Stimulated activated CD8-positive, alpha-beta memory T cell treated with anti-CD3 and anti-CD28 coated beads, Interleukin-7, amount 100 ng/mL, for 48 hours (primary cell): ENCODE data around the gene NPY4R2.
"Not testable (repeated sequence)": the region's sequence is repeated elsewhere in the genome, so short reads cannot be mapped to it uniquely, and the experiment has no call there.

Source experiments
- DNase-seq, 2 donors: peaks; one replicate each; pipeline ENCODE4 v3.0.0-alpha.2; 2020; ENCODE audit warnings: low read depth in 1 of 2; ENCODE audit errors: extremely low read depth in 1 of 2

Gene NPY4R2

DNA sequence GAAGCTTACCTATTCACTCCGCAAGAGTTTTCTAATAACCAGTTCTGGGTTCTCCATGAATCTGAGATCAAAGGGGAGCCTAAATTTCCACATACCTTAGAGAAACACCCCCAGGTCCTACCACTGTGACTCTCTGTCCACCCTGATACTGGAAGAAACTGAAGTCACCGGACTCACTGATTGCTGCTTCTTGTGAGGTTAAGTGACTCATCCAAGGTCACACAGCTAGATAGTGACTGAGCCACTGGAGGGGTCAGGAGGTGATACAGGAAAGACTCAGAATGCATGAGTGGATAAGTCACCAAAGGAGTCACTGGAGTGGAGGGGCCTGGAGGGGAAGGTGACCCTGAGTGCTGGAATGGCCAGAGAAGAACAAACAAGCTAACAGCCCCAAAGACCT lies 9.8 kb downstream of the NPY4R2 start:
- not testable (repeated sequence) for DNase-seq

DNA sequence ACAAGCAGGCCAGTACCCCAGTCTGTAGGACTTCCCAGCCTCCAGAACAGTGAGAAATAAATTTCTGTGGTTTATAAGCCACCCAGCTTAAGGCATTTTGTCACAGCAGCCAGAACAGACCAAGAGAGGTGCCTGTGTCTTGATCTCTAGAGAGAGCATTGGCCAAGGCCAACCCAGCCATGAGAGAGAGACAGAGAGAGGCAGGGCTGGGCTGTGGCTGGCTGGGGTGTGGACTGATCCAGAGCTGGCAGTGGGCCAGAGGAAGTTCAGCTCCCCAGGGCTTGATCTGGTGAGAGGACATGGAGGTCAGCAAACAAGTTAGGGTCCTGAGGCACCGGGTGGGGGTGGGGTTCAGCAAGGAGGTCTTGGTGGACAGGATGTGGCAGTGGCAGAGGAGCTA lies 14.4 kb downstream of the NPY4R2 start:
- DNase-seq = not testable (repeated sequence)

DNA sequence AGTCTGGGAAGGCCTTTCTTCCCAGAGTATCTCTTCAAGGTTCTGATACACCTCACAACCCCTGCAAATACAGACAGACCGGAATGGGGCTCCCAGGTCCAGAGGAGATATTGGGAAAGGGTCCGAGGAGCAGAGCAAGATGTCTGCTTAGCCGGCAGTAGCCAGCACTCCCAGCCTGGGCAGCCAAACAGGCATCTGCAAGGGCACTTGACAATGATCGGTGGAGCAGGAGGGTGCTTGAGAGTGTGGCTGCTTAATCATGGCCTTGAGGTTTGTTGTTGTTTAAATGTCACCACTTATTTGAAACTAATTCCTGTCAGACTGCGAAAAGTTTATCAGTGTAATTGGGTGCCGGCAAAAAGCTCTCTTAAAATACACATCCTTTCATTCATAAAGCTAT lies 15.0 kb downstream of the NPY4R2 start:
- DNase-seq = not testable (repeated sequence)

DNA sequence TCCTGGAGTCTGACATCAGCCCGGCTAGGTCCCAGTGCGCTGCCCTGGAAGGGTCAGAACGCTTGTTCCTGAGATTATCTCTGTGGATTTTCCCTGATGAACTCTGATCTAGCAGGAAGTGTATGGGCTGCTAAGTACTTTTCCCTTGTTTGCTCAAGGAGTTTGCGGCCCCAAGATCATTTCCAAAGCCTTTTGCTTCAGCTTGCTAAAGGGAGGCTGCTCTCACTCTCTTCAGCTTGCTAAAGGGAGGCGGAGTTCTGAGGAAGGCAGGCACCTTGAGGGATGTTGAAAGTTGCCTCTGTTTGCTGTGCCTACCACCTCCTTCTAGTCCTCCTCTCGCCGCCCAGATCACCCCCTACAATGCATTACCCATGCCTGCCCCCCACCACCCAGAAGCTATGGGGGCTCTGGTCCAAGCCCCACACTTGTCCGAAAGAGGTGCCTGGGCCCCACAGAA lies 18.3 kb downstream of the NPY4R2 start:
- not testable (repeated sequence) for DNase-seq

DNA sequence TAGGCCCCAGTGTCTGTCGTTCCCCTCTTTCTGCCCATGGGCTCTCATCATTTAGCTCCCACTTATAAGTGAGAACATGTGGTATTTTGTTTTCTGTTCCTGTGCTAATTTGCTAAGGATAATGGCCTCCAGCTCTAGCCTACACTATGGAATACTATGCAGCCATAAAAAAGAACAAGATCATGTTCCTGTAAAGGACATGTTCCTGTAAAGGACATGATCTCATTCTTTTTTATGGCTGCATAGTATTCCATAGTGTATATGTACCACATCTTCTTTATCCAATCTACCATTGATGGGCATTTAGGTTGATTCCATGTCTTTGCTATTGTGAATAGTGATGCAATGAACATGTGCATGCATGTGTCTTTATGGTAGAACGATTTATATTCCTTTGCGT lies 19.2 kb downstream of the NPY4R2 start:
- not testable (repeated sequence) for DNase-seq

DNA sequence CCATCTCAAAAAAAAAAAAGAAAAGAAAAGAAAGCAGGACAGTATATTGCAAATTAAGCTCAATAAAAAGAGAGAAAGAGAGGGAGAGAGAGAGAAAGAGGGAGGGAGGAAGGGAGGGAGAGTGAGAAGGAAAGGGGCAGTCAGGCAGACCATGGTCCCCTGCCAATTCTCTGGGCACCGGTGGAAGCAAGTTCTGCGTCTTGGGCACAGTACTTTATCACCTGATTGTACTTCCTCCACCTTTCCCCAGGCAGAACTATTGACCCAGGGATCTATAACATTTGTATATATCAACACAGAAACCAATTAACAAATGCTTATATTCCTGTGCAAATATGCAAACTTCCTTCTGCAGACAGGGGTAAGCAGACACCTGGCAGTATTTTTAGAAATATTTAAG lies 22.4 kb downstream of the NPY4R2 start:
- DNase-seq = not testable (repeated sequence)

DNA sequence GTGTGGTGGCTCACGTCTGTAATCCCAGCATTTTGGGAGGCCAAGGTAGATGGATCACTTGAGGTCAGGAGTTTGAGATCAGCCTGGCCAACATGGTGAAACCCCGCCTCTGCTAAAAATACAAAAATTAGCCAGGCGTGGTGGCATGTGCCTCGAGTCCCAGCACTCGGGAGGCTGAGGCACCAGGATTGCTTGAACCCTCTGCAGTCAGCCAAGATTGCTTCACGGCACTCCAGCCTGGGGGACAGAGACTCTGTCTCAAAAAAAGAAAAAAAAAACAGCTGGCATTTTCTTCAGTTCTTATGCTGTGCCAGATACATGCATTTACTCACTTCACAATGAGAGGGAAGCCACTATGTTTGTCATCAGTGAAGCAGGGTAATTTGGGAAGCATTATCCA lies 22.9 kb downstream of the NPY4R2 start:
- not testable (repeated sequence) for DNase-seq

DNA sequence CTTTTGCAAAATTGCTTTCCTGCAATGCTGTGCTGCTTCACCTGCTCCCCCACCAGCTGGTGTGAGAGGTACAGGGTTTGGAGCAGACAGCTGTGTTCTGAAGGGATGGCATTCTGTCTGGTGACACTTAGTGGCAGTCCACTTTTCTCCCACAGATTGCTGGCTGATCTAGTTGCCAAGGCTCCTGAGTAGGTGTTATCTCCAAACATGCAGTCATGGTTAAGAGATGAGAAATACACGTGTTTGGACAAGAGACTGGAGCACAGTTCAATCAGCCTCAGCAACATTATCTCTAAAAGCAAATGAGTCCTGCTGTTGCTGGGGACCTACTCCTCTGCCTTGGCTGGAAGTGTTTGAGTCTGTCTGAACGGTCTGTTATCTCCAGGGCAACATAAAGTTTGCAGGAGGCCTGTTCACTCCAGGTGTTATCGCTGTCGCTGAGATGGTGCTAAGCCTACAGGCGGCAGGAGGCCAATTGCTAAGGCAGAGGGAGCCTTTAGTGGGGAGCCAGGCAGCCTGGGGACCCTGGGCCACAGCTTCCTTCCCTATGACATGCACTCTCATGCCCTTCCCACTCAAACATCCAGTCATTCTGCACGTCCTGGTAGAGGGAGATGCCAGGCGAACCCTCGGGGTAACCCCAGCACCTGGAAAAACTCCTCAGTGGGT lies 24.0 kb downstream of the NPY4R2 start:
- not testable (repeated sequence) for DNase-seq

DNA sequence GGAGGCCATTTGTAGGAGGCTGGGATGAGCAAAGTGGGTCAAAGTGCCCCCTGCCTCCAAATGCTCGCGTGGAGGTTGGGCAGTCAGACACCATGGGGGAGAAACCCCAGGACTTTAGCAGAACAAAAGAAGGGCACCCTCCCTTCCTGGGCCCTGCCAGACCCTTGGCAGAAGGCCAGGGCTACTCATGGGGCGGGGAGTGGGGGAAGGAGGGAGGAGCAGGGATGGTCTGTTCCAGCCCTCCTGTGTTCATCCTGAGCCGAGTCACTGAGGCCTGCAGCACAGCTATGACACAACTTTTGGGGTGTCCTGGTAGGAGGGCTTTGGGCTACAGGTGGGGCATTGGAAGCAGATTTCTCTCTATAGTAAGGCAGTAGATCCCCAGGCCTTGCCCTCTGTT lies 24.9 kb downstream of the NPY4R2 start:
- not testable (repeated sequence) for DNase-seq

DNA sequence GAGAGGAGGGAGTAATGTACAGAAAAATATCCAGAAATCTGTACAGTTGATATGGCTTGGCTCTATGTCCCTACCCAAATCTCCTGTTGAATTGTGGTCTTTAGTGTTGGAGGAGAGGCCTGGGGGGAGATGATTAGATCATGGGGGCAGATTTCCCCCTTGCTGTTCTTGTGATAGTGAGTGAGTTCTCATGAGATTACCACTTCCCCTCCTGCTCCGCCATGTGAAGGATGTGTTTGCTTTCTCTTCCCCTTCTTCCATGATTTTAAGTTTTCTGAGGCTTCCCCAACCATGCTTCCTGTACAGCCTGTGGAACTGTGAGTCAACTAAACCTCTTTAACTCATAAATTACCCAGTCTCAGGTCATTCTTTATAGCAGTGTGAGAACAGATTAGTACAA lies 29.0 kb downstream of the NPY4R2 start:
- DNase-seq = not testable (repeated sequence)

DNA sequence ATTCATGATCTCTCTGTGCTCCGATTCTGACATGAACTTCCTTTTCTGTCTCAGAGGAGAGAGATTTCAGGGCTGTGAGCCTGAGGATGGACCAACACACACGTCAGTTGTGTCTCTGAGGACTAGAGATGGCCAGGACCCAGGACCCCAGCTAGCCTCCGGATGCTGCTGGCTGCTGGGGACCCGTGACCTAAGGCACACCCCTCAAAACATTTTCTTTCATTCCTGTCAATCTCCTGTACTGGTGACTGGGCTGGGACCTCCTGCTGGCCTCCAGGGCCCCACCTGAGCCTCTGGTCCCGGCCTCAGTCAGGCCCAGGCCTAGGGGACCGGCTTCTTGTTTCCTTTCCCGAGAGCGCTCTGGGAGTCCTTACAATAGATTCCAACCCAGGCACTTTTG lies 38.7 kb downstream of the NPY4R2 start:
- not testable (repeated sequence) for DNase-seq

DNA sequence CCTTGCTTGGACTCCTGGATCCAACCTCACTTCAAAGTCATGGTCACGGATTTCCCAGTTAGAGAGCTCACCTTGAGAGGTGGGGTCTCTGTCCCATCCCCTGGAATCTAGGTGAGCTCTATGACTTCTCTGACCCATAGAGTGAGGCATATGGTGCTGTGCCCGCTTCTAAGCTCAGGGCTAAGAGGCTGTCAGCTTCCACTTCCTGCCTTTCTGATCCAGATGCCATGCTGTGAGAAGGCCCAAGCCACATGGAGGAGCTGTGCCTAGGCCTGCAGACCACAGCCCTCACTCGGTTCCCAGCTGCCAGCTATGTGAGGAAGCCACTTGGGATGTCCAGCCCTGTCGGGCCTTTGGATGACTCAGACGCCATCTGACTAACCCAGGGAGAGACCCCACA lies 41.2 kb downstream of the NPY4R2 start:
- DNase-seq = not testable (repeated sequence)

DNA sequence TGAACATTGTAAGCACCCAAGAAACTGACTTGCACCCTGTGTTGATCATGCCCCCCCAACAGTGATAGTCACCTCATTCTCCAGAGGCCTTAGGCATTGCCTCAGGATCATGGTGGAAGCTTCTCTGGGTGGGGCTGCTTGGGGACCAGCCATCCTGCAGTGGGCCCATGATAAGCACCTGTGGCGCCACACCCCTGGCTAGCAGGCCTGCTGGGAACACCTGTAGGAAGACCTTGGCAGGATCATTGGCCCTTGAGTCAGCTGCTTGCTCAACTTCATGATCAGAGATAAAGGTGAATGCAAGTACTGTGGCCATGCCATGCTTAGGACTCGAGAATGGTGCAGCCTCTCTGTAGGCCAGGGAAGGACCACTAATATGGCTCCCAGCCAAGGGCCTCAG lies 42.2 kb downstream of the NPY4R2 start:
- not testable (repeated sequence) for DNase-seq

DNA sequence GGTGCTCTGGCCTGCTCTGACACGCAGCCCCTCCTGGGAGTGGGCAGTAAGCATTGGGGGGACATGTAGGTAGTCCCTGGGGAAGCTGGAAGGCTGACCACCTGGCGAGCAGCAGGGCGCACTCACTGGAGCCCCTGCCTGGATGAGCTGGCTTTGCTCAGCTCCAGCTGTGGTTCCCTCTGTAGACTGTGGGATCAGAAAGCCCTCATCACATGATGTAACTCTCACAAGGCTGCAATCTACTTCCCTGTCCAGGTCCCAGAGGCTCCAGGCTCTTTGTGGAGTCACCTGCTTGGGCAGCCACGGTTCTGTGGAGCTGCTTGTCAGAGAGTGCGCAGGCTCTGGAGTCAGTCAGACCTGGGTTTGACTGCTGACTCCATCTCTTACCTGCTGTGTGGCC lies 44.3 kb downstream of the NPY4R2 start:
- not testable (repeated sequence) for DNase-seq

DNA sequence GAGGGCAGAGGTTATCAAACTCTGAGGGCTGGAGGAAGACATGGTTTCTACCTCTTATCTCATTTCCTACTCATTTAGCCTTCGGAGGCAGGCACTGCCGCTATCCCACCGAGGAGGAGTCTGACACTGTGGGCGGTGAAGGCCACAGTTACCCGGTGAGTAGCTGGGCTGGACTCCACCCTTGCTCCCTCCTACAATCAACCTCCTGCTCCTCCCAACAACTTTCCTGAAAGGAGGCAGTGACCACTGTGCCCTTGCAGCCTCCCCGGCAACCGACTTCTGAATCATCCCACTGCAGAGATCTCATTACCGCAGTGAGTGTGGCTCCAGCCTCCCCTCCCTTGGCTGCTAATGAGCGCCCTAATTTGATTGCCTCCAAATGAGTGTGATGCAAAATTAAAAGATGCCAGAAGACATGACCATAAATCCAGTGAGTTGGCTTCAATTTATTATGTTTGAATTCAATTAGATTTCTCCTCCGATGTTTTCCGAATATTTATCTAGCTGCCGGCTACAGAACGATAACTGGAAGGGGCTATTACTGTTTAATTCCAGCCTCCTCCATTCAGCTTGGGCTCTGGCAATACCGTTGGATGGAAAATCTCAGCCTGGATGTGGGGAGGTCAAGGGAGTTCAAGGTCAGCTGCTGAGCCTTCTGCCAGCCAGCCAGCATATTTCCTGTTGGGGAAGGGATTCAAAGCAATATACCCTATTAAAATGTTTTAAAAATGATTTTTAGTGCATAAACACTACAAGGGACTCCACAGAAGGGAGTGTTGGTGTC lies 46.0 kb downstream of the NPY4R2 start:
- not testable (repeated sequence) for DNase-seq

DNA sequence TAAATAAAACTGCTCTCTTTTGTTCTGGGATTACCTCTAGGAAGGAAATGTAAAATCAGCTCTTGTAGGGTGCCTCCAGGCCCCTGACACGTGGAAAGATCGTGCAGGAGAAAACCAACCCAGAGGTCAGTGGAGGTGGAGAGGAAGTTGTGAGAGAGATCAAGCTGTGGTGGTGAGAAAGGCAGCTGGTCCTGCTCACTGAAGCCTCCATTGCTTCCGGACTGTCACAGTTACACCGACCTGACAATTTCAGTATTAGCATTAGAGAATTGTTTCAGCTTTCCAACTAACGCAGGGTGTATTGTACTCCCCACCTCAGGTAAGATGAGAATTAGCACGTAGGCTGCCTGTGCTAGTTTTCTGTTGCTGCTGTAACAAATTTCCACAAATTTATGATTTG lies 50.5 kb downstream of the NPY4R2 start:
- not testable (repeated sequence) for DNase-seq

DNA sequence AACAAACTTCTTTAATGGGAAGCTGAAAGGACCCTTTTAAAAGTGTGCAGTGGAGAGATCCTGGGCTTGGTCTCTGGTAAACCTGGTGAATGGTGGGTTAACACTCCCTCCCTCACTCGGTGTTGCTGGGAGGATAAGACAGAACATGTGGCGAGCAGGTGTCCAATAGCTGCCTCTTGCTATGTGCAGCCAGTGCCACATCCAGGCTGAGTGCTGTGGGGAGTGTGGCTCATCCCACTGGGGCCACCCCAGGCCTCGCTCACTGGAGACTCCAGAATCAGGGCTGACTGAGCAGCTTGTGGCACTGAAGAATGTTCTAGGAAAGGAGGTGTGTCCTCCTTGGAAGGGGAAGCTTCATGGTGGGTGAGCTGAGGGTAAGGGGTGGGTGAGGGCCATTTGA lies 51.6 kb downstream of the NPY4R2 start:
- not testable (repeated sequence) for DNase-seq

DNA sequence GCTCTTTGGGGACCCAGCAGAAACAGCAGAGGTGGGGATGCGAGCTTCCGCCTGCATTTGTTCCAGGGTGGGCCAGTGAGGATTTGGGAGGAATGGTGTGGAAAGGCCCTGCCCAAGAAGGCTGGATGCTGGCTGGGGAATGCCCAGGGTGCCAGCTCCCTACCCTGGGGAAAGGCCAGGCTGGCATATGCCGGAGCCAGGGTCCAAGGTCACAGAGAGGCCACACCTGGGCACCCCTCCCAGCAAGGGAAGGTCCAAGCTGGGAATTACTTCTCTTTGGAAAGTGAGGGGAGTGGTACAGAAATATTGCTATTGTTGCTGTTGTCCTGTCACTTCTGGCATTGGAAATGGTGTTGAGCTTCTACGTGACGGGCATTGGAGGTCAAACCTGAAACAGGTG lies 53.1 kb downstream of the NPY4R2 start:
- DNase-seq = not testable (repeated sequence)

DNA sequence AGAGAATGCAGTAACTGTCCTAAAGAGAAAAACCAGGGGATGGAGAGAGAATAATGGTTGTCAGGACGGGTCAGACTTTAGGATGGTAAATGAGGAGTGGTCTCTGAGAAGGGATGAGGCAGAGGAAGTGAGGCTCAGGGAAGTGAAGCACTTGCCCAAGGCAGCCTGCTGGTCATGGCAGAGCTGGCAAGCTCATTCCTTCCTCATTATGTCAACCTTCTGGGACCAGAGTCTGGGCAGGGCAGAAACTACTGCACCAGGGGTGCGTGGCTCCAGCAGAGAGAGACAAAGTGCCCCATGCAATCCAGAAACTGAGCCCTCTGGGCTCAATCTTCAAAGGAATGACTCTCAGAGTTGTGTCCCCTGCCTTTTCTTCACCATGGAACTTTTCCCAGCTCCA lies 53.6 kb downstream of the NPY4R2 start:
- DNase-seq = not testable (repeated sequence)
